Neural progenitor cell (in vitro differentiated cells): ENCODE data around the gene GPR158.

Source experiments
- CTCF ChIP-seq: fragments of 200-600 bp; sonication (generic); IDR thresholded peaks from 2 replicates; pipeline ENCODE4 v1.5.1; 2017; ENCODE audit warnings: antibody characterized with exemption, mild to moderate bottlenecking
- EZH2 ChIP-seq: fragments of 200-600 bp; sonication (generic); IDR thresholded peaks from 2 replicates; pipeline ENCODE4 v1.6.1; 2017; ENCODE audit warnings: antibody characterized with exemption, mild to moderate bottlenecking, moderate library complexity
- EZH2phosphoT487 ChIP-seq: fragments of 200-600 bp; sonication (generic); IDR thresholded peaks from 2 replicates; pipeline ENCODE4 v1.6.1; 2017; ENCODE audit warnings: antibody characterized with exemption

- no peak for TF ChIP-seq CTCF
- TF ChIP-seq EZH2 = no peak
- TF ChIP-seq EZH2phosphoT487 = no peak
Observed at GRCh38 chr10:25632802-25633201, 458.0 kb downstream of the GPR158 start.
